GM12875 (cell line): ENCODE results near the gene INS.

Source experiments
- H3K4me3 ChIP-seq: one replicate; pipeline ENCODE4 v1.5.1; 2011; ENCODE audit warnings: low read depth, low read length, control low read depth
- CTCF ChIP-seq: IDR thresholded peaks from 2 replicates; pipeline ENCODE4 v1.5.1; 2011; ENCODE audit warnings: low read depth, mild to moderate bottlenecking, control low read depth, inconsistent platforms, low read length, moderate library complexity, borderline replicate concordance; ENCODE audit not compliant: insufficient read depth

Gene INS

GRCh38 chr11:2192435-2192834 is 31.4 kb upstream of the INS start:
- no peak for TF ChIP-seq CTCF
- H3K4me3 ChIP-seq: no peak overlapping the region

GRCh38 chr11:2191883-2192282 is 30.9 kb upstream of the INS start:
- no peak overlapping the region for H3K4me3 ChIP-seq
- no peak for TF ChIP-seq CTCF

- no peak for TF ChIP-seq CTCF
- no peak overlapping the region for H3K4me3 ChIP-seq
These were observed 29.9 kb upstream of the INS start for GRCh38 chr11:2190657-2191471.

GRCh38 chr11:2189938-2190656 is 29.1 kb upstream of the INS start:
- no peak overlapping the region for H3K4me3 ChIP-seq
- TF ChIP-seq CTCF: no peak

GRCh38 chr11:2188745-2189144 is 27.7 kb upstream of the INS start:
- no peak overlapping the region for H3K4me3 ChIP-seq
- no peak for TF ChIP-seq CTCF

- no peak overlapping the region for H3K4me3 ChIP-seq
These were observed 26.3 kb upstream of the INS start for GRCh38 chr11:2187280-2187707.

More at GRCh38 chr11:2187280-2187707, 26.3 kb upstream of the INS start:
- TF ChIP-seq CTCF: no peak
